Bronchial epithelial cell (primary cell): ENCODE measurements around the gene RASSF5. TPM values are rescaled to one million over a fixed set of nuclear protein-coding genes. Genes with fewer than 3 reads are reported as not detected.

Experiments used
- DNase-seq: peaks from one replicate; pipeline ENCODE4 v3.0.0-alpha.2; 2010; ENCODE audit warnings: low read depth
- FAIRE-seq: peaks from 2 replicates; lab custom pipeline; 2011; peaks lifted over from hg19 to GRCh38; lab: Jason Lieb, UNC
- H3K27me3 ChIP-seq: 2 replicates; pipeline ENCODE4 v1.5.1; 2011; ENCODE audit warnings: low read length; ENCODE audit not compliant: control insufficient read depth, insufficient read depth
- H3K36me3 ChIP-seq: 2 replicates; pipeline ENCODE4 v1.5.1; 2011; ENCODE audit warnings: low read length; ENCODE audit not compliant: control insufficient read depth, insufficient read depth
- H3K4me3 ChIP-seq: 2 replicates; pipeline ENCODE4 v1.5.1; 2011; ENCODE audit warnings: mild to moderate bottlenecking, low read depth, low read length, control low read depth
- total RNA-seq: library from RNA; depleted of rRNA; stranded (reverse); fragments of >200 nt; gene quantifications from 2 replicates; pipeline ENCODE4 v1.2.1, GENCODE V29; 2014
- TF ChIP-seq, protein P1 (sequence below): IDR thresholded peaks from 2 replicates; pipeline ENCODE4 v1.5.1; 2011; ENCODE audit warnings: mild to moderate bottlenecking, moderate library complexity, low read length, control low read depth, inconsistent platforms; ENCODE audit not compliant: insufficient read depth, severe bottlenecking

RASSF5 gene
- total RNA-seq, 1 donor from 2014 or later: 3.4 TPM

DNA sequence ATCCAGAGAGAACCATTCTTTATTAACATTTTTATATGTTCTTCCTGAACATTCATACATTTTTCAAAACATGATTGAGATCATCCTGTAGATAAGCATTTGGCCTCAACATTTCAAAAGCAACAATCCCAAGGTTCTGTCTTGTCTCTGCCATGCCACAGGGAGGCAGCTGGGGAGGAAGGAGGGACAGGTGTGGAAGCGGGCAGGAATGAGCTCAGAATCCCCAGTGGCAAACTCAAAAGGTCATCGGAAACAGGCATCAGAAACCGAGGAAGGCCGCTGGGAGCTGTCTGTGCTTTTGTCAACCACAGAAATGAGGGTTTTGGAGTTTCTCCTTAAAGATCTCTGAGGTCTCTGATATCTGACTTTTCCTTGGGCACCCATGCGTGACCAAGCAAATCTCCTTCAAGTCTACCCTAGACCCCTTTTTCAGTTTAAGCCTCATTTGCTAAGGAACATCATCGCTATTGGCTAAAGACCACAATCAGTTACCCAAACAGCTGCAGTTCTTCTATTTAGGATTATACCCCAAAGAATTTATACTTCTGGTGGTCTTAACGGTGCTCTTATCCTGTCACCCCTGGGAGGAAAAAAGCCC is 34.0 kb downstream of the RASSF5 start:
- no peak overlapping the region for H3K4me3 ChIP-seq
- peaks cover 2% of the 10 kb centered on the region for H3K36me3 ChIP-seq
- no peaks in the 10 kb centered on the region for H3K27me3 ChIP-seq
- TF ChIP-seq, protein P1, sequence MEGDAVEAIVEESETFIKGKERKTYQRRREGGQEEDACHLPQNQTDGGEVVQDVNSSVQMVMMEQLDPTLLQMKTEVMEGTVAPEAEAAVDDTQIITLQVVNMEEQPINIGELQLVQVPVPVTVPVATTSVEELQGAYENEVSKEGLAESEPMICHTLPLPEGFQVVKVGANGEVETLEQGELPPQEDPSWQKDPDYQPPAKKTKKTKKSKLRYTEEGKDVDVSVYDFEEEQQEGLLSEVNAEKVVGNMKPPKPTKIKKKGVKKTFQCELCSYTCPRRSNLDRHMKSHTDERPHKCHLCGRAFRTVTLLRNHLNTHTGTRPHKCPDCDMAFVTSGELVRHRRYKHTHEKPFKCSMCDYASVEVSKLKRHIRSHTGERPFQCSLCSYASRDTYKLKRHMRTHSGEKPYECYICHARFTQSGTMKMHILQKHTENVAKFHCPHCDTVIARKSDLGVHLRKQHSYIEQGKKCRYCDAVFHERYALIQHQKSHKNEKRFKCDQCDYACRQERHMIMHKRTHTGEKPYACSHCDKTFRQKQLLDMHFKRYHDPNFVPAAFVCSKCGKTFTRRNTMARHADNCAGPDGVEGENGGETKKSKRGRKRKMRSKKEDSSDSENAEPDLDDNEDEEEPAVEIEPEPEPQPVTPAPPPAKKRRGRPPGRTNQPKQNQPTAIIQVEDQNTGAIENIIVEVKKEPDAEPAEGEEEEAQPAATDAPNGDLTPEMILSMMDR: no peak
- DNase-seq: no peak
- FAIRE-seq: no peak

- no peak for FAIRE-seq
- DNase-seq: peak; percentile 35
Measured at GRCh38 chr1:206544562-206545257, 37.4 kb downstream of the RASSF5 start.

GRCh38 chr1:206545351-206545750 is 38.0 kb downstream of the RASSF5 start:
- TF ChIP-seq, protein P1: no peak
- FAIRE-seq: no peak
- Histone ChIP-seq H3K36me3 (no peaks in the 10 kb centered on the region), H3K4me3 (no peak overlapping the region), H3K27me3 (no peaks in the 10 kb centered on the region)
- no peak for DNase-seq

More at GRCh38 chr1:206544562-206545257, 37.4 kb downstream of the RASSF5 start:
- TF ChIP-seq, protein P1: peak; percentile 88
- no peak overlapping the region for H3K4me3 ChIP-seq
- H3K27me3 ChIP-seq: no peaks in the 10 kb centered on the region
- no peaks in the 10 kb centered on the region for H3K36me3 ChIP-seq

DNA sequence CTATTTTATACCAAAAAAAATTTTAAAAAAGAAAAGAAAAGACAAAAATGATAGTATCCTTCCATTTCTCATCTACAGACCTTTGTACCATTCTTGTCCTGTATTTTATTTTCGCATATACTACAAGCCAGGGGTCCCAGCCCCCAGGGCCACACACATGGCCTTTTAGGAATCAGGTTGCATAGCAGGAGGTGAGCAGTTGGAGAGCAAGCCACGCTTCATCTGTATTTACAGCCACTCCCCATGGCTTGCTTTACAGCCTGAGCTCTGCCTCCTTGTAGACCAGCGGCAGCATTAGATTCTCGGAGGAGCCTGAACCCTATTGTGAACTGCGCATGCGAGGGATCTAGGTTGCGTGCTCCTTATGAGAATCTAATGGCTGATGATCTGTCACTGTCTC is 39.8 kb downstream of the RASSF5 start:
- TF ChIP-seq, protein P1: no peak
- DNase-seq (no peak), FAIRE-seq (no peak)
- H3K4me3 ChIP-seq: no peak overlapping the region
- H3K36me3 ChIP-seq: no peaks in the 10 kb centered on the region
- H3K27me3 ChIP-seq: no peaks in the 10 kb centered on the region

DNA sequence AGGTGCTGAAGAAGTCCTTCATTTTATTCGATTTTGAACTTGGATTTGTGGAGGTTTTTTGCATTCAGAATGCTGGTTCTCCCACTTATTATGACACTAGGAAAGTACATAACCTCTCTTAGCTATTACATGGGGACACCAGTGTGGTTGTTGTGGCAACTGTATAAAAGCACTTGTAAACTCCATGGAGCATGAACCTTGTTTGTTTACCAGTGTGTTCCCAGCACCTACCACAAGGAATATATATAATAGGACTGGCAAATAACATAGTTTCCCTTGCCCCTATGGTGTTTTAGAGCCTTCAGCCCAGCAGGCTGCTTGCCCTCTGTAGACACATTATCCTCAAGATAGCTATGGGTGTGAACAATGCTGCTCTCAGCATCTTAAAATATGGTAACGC is 43.1 kb downstream of the RASSF5 start:
- Histone ChIP-seq H3K27me3 (no peaks in the 10 kb centered on the region), H3K4me3 (no peak overlapping the region), H3K36me3 (no peaks in the 10 kb centered on the region)
- FAIRE-seq: no peak
- TF ChIP-seq, protein P1: no peak
- no peak for DNase-seq
